ENCODE results near the gene NAP1L5. TPM values are rescaled to one million over a fixed set of nuclear protein-coding genes. Genes with fewer than 3 reads are reported as not detected.

Gene NAP1L5
- total and polyA plus RNA-seq, 9 of the 15 experiments (the other 6 are each of a cell fraction or from before 2014, with no cell fraction given) = 2.4 to 10.6 (median 7.0) TPM

DNA sequence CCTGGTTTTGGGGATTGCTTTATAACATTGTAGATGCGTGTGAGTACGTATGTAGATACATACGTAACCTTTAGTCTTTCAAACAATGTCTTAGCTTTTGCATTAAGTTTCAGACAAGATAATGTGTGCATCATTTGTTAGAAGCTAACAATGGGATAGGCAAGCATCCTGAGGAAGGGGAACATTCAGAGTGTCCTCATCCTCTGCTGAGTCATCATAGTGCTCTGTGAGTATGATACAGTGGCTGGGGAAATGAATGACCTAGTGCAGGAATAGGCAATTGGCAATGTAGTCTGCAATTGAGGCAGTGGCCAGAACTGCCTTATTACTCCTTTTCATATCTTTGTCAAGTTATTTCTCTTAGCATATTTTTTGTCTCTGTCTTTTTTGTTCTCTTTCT, 7.3 kb downstream of the NAP1L5 start (continued):
- TF ChIP-seq ZBTB7A (IDR thresholded peaks at IDR 0.05; ENCODE audit: borderline replicate concordance, control insufficient read depth, low read depth, low read length) (no peak), ZNF764 (CRISPR knock-in tag; IDR thresholded peaks at IDR 0.05; ENCODE audit: low read depth) (no peak), CAMTA2 (CRISPR knock-in tag; conservative IDR thresholded peaks at IDR 0.05) (no peak), ZNF766 (CRISPR knock-in tag; conservative IDR thresholded peaks at IDR 0.05) (no peak), THRA (IDR thresholded peaks at IDR 0.05) (no peak), USF1 (CRISPR knock-in tag; IDR thresholded peaks at IDR 0.05) (no peak), NFE2 (IDR thresholded peaks at IDR 0.05; ENCODE audit: low read depth) (peak; percentile 87), SMARCA4 (IDR thresholded peaks at IDR 0.05) (no peak), ELF2 (CRISPR knock-in tag; IDR thresholded peaks at IDR 0.05) (no peak), HMG20B (CRISPR knock-in tag; IDR thresholded peaks at IDR 0.05) (no peak), SAP30 (IDR thresholded peaks at IDR 0.05; ENCODE audit: borderline replicate concordance, insufficient read depth, low read depth, low read length, poor library complexity, severe bottlenecking) (no peak), KLF13 (tag; IDR thresholded peaks at IDR 0.05; ENCODE audit: borderline replicate concordance, low read depth) (no peak), ZNF311 (CRISPR knock-in tag; IDR thresholded peaks at IDR 0.05) (no peak), SPI1 (IDR thresholded peaks at IDR 0.05; ENCODE audit: borderline replicate concordance, low read depth, low read length) (no peak)

Data from K562 (cell line).